GM19467 (cell line): Measurements from ENCODE around the gene SF3B1.
"Not testable (repeated sequence)": the region's sequence is repeated elsewhere in the genome, so short reads cannot be mapped to it uniquely, and the experiment has no call there.

Experiments
- ATAC-seq: cut with Tn5 transposase; IDR thresholded peaks from one replicate; pipeline ENCODE4 v1.9.1; 2021; ENCODE audit warnings: mild to moderate bottlenecking, moderate library complexity; ENCODE audit not compliant: unreplicated experiment

Gene SF3B1

DNA sequence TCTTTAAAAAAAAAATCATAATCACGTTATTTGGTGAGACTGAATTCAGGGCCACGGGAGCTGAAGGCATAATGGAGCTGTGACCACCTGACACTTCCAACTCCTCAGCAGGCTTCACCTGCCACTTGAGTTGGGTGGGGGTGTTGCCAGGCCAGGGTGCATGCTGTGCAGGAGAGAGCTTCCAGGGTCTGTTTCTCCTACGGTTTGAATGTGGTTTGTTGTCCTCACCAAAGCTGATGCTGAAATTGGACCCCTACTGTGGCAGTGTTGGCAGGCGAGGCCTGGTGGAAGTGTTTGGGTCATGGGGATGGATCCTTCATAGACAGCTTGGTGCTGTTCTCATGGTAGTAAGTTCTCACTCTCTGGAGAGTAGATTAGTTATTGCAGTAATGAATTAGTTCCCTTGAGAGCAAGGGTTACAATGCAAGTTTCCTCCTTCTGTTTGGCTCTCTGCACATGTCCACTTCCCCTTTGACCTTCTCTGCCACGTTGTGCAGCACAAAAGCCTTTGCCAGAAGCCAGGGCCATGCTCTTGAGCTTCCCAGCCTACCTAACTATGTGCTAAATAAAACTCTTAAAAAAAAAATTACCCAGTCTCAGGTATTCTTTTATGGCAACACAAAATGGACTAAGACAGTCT lies 86.0 kb downstream of the SF3B1 start:
- ATAC-seq = no peak

DNA sequence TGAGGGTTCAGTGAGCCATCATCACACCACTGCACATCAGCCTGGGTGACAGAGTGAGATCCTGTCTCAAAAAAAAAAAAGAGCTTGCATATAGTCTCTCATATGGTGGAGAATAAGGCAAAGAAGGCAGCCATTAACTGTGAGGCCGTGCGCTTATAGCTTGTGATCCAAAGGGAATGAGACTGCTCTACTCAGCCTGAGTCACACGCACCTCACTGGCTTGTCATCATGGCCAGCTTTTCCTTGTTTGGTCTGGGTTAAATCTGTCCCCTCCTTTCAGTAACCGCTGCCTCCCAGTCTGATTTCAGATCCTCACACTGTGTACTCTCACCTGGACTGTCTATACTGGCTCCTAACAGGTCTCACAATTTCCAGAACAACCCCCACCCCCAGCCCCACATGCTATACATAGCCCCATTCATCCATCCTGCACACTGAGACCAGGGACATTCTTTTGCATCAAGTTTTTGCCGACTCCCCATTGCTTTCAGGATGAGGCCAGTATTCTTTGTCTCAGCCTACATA lies 88.9 kb downstream of the SF3B1 start:
- no peak for ATAC-seq

DNA sequence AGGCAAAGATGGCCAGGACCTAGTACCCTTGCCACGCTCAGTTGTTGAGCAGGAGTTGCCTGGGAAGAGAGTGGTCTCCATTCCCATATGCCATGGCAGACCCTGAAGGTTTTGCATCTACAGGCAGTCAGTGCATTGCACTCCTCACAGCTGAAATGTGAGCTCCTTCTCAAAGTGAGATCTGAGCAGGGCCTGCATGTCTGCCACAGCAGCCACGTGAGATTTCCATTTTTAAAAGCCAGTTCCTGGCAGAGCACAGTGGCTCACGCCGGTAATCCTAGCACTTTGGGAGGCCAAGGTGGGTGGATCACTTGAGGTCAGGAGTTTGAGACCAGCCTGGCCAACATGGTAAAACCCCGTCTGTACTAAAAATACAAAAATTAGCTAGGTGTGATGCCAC lies 90.9 kb downstream of the SF3B1 start:
- ATAC-seq = not testable (repeated sequence)

DNA sequence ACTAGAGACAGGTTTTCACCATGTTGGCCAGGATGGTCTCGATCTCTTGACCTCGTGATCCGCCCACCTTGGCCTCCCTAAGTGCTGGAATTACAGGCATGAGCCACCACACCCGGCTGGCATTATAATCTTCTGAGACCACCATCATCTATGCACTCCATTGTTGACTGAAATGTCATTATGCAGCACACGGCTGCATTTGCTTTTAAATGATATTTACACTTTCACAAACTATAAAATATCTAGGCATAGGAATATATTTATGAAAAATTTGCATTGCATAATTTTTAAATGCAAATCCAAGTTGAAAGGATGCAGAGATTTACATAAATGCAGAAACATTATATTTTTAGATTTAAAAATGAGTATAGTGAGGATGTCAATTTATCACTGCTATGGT lies 94.2 kb downstream of the SF3B1 start:
- no peak for ATAC-seq
